NB4 (cell line): ENCODE data around the gene SASH1.
"Not testable (repeated sequence)": the region's sequence is repeated elsewhere in the genome, so short reads cannot be mapped to it uniquely, and the experiment has no call there.

Source experiments
- DNase-seq: peaks from one replicate; pipeline ENCODE4 v3.0.0; 2010; ENCODE audit warnings: low read depth
- H3K4me3 ChIP-seq: one replicate; pipeline ENCODE4 v1.5.1; 2011; ENCODE audit warnings: mild to moderate bottlenecking, low read depth, low read length, moderate library complexity
- MAX ChIP-seq: IDR thresholded peaks from 2 replicates; pipeline ENCODE4 v1.6.1; 2011; ENCODE audit warnings: low read depth, low read length
- MYC ChIP-seq: IDR thresholded peaks from 2 replicates; pipeline ENCODE4 v1.6.1; 2011; ENCODE audit warnings: low read depth, low read length
- POLR2A ChIP-seq: IDR thresholded peaks from 2 replicates; pipeline ENCODE4 v1.6.1; 2011; ENCODE audit warnings: mild to moderate bottlenecking; ENCODE audit not compliant: insufficient read length; ENCODE audit errors: extremely low read depth
- TF ChIP-seq, protein P1 (sequence below): IDR thresholded peaks from one replicate; pipeline ENCODE4 v1.5.1; 2012; ENCODE audit warnings: low read depth, low read length

SASH1 gene

DNA sequence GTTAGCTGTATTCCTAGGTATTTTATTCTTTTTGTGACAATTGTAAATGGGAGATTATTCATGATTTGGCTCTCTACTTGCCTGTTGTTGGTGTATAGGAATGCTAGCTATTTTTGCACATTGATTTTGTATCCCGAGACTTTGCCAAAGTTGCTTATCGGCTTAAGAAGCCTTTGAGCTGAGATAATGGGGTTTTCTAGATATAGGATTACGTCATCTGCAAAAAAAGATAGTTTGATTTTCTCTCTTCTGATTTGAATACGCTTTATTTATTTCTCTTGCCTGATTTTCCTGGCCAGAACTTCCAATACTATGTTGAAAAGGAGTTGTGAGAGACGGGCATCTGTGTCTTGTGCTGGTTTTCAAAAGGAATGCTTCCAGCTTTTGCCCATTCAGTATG, 241.0 kb downstream of the SASH1 start:
- H3K4me3 ChIP-seq = no peak overlapping the region
- no peak for DNase-seq
- TF ChIP-seq POLR2A (no peak), MYC (no peak), MAX (no peak)
- TF ChIP-seq, protein P1, sequence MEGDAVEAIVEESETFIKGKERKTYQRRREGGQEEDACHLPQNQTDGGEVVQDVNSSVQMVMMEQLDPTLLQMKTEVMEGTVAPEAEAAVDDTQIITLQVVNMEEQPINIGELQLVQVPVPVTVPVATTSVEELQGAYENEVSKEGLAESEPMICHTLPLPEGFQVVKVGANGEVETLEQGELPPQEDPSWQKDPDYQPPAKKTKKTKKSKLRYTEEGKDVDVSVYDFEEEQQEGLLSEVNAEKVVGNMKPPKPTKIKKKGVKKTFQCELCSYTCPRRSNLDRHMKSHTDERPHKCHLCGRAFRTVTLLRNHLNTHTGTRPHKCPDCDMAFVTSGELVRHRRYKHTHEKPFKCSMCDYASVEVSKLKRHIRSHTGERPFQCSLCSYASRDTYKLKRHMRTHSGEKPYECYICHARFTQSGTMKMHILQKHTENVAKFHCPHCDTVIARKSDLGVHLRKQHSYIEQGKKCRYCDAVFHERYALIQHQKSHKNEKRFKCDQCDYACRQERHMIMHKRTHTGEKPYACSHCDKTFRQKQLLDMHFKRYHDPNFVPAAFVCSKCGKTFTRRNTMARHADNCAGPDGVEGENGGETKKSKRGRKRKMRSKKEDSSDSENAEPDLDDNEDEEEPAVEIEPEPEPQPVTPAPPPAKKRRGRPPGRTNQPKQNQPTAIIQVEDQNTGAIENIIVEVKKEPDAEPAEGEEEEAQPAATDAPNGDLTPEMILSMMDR = no peak

GRCh38 chr6:148585641-148586040, 243.0 kb downstream of the SASH1 start:
- not testable (repeated sequence) for DNase-seq, H3K4me3 ChIP-seq

GRCh38 chr6:148590883-148591282, 248.2 kb downstream of the SASH1 start:
- TF ChIP-seq MAX (no peak), MYC (no peak), POLR2A (no peak)
- TF ChIP-seq, protein P1 = no peak
- no peak for DNase-seq
- no peak overlapping the region for H3K4me3 ChIP-seq

DNA sequence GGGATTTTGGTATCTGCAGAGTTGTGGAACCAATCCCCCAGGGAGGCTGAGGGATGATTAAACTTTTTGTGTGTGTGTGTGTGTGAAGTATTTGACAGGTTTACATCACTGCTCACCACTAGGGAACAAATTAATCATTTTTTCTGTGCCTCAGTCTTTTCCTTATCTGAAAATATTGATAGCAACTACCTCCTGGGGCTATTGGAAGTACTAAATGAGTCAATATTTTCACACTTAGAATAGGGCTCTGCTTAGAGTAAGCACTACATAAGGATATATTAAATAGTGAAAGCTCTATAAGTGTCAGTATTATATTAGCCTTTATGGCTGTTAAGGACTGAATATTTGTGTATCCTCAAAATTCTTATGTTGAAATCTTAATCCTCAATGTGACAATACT, 249.0 kb downstream of the SASH1 start:
- TF ChIP-seq POLR2A = no peak
- TF ChIP-seq, protein P1 = no peak
- no peak for TF ChIP-seq MYC
- no peak for TF ChIP-seq MAX
- no peak overlapping the region for H3K4me3 ChIP-seq
- no peak for DNase-seq

DNA sequence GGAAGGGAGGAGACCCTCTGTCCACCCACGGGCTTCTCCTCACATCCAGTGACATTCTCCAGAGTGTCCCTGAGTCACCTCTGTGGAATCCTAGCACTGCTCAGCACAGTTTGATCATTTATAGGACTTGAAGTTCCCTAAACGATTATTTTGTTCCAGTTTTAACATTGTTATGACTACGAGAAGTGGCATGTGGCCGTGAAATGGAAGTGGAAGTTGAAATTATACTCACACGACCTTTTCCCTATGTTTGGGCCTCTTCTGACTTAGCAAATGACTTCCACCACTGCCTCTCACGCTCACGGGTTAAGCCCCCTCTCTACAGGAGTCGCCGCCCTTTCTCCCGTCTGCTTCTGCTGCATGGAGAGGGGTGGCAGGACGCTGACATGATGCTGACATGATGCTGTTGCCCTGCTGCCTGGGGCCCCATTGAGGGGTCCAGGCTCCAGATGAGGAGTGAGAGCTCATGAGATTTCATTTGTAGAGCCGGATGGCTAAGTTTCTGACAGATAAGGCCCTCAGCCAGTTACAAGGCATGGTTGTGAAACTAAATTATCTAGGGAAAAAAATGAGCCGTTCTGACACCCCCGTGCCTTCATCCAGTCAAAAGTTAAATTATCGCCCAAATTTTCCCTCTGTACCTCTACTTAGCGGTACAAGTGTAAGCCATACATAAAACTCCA, 250.6 kb downstream of the SASH1 start:
- TF ChIP-seq, protein P1 = no peak
- TF ChIP-seq POLR2A (no peak), MYC (no peak), MAX (no peak)
- DNase-seq = no peak
- no peak overlapping the region for H3K4me3 ChIP-seq

- no peak overlapping the region for H3K4me3 ChIP-seq
- no peak for DNase-seq
- TF ChIP-seq MAX = no peak
- no peak for TF ChIP-seq MYC
- TF ChIP-seq, protein P1 = no peak
- TF ChIP-seq POLR2A = no peak
Observed at GRCh38 chr6:148593813-148594170, 251.2 kb downstream of the SASH1 start.
